Measurements from ENCODE around the gene PMM1. TPM values are rescaled to one million over a fixed set of nuclear protein-coding genes. Genes with fewer than 3 reads are reported as not detected.

PMM1 gene
- total and polyA plus RNA-seq, 2 of the 13 experiments (the other 11 are each of a cell fraction or from before 2014, with no cell fraction given) = 17.8 to 95.6 TPM

DNA sequence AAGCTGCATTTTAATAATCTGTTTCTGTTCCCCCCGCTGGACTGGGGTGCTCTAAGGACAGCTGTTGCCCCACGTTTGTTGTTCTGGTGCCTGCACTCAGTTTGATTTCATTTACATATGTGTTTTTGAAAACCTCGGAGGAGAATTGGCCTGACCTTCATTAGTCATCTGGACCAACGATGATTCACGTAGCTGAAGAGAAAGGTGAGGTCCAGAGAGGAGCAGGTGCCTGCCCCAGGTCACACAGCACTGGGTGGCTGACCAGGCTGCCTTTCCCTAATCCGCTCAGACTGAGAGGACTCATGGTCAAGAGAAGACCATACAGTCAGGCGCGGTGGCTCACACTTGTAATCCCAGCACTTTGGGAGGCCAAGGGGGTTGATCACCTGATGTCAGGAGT is 25.1 kb downstream of the PMM1 start:
- H3K27ac ChIP-seq (ENCODE audit: extremely low read length, insufficient read depth, low read length) = no peak overlapping the region
- CTCF ChIA-PET (ENCODE audit: low intra/inter-chr PET ratio, low total read pairs) = no interaction called here
- peaks cover 60% of the 10 kb centered on the region for H3K4me1 ChIP-seq (ENCODE audit: insufficient read depth, low read length)
- H3K27me3 ChIP-seq (ENCODE audit: control insufficient read depth in 1 of 2, insufficient read depth in 2 of 2, low read length in 2 of 2) = peaks cover 0 to 29% of the 10 kb centered on the region in 2 experiments; a peak in 4 of 5 replicates
- no peak overlapping the region for H3K4me2 ChIP-seq (ENCODE audit: low read depth, low read length)
- H3K4me3 ChIP-seq (replicated peaks in 1 of 3; ENCODE audit: insufficient read depth in 1 of 3, low read depth in 2 of 3, low read length in 3 of 3) = no peak overlapping the region
- no peak for ATAC-seq
- in situ Hi-C loops (cut with HindIII; ENCODE audit: extremely low pct_ligation_motif_present, low pct_unique_long_range_greater_than_20kb) (no loop called here), intact Hi-C loops (cut with micrococcal nuclease; ENCODE audit: unreplicated experiment) (no loop called here)
- BruUV-seq (replicated peaks) = no TSS peak
- no peaks in the 10 kb centered on the region for H3K9me3 ChIP-seq (ENCODE audit: low read length)
- POLR2A ChIA-PET = interaction anchor here (1.1 to 2.3 kb wide), 5 partner anchors 15 to 56 kb away, joined by 3 to 11 read pairs (median 6); partner anchors contain the start of gene PMM1
- H2AFZ ChIP-seq (ENCODE audit: low read length) = no peak overlapping the region
- DNase-seq (ENCODE audit: low spot score) = no peak
- no peak for FAIRE-seq
- no peaks in the 10 kb centered on the region for H3K36me3 ChIP-seq (replicated peaks in 1 of 2; ENCODE audit: control insufficient read depth in 1 of 2, insufficient read depth in 2 of 2, low read length in 2 of 2)
- 57% methylated on average over 7 of the region's 8 CpGs for WGBS (ENCODE audit: low lambda C conversion rate)
- no peaks in the 10 kb centered on the region for H3K79me2 ChIP-seq (ENCODE audit: insufficient read depth, low read length)
- H4K20me1 ChIP-seq (ENCODE audit: insufficient read depth, low read length) = no peaks in the 10 kb centered on the region
- no peak overlapping the region for H3K9ac ChIP-seq (ENCODE audit: insufficient read depth, low read depth, low read length)
- TF ChIP-seq ETV5 (CRISPR knock-in tag; IDR thresholded peaks at IDR 0.05; ENCODE audit: borderline replicate concordance) (no peak), SATB2 (CRISPR knock-in tag; IDR thresholded peaks at IDR 0.05) (no peak), FLYWCH1 (CRISPR knock-in tag; IDR thresholded peaks at IDR 0.05) (no peak), MZF1 (CRISPR knock-in tag; IDR thresholded peaks at IDR 0.05; ENCODE audit: borderline replicate concordance) (no peak), FOSL2 (CRISPR knock-in tag; IDR thresholded peaks at IDR 0.05) (peak; percentile 27; the same call in 1 of the 2 replicates), ZNF782 (CRISPR knock-in tag; IDR thresholded peaks at IDR 0.05; ENCODE audit: borderline replicate concordance) (no peak), ZFP1 (CRISPR knock-in tag; IDR thresholded peaks at IDR 0.05) (no peak), KDM1A (CRISPR knock-in tag; IDR thresholded peaks at IDR 0.05) (0 out of 2 replicates have a peak, but pooled peaks have one; percentile 14), ZNF530 (CRISPR knock-in tag; IDR thresholded peaks at IDR 0.05; ENCODE audit: low read depth) (no peak), ZNF510 (CRISPR knock-in tag; IDR thresholded peaks at IDR 0.05; ENCODE audit: low read depth) (no peak)
- TF ChIP-seq, protein P1, sequence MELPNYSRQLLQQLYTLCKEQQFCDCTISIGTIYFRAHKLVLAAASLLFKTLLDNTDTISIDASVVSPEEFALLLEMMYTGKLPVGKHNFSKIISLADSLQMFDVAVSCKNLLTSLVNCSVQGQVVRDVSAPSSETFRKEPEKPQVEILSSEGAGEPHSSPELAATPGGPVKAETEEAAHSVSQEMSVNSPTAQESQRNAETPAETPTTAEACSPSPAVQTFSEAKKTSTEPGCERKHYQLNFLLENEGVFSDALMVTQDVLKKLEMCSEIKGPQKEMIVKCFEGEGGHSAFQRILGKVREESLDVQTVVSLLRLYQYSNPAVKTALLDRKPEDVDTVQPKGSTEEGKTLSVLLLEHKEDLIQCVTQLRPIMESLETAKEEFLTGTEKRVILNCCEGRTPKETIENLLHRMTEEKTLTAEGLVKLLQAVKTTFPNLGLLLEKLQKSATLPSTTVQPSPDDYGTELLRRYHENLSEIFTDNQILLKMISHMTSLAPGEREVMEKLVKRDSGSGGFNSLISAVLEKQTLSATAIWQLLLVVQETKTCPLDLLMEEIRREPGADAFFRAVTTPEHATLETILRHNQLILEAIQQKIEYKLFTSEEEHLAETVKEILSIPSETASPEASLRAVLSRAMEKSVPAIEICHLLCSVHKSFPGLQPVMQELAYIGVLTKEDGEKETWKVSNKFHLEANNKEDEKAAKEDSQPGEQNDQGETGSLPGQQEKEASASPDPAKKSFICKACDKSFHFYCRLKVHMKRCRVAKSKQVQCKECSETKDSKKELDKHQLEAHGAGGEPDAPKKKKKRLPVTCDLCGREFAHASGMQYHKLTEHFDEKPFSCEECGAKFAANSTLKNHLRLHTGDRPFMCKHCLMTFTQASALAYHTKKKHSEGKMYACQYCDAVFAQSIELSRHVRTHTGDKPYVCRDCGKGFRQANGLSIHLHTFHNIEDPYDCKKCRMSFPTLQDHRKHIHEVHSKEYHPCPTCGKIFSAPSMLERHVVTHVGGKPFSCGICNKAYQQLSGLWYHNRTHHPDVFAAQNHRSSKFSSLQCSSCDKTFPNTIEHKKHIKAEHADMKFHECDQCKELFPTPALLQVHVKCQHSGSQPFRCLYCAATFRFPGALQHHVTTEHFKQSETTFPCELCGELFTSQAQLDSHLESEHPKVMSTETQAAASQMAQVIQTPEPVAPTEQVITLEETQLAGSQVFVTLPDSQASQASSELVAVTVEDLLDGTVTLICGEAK (IDR thresholded peaks at IDR 0.05) = no peak
- TF ChIP-seq, protein P1 (CRISPR knock-in tag; IDR thresholded peaks at IDR 0.05) = no peak
- TF ChIP-seq, protein P2, sequence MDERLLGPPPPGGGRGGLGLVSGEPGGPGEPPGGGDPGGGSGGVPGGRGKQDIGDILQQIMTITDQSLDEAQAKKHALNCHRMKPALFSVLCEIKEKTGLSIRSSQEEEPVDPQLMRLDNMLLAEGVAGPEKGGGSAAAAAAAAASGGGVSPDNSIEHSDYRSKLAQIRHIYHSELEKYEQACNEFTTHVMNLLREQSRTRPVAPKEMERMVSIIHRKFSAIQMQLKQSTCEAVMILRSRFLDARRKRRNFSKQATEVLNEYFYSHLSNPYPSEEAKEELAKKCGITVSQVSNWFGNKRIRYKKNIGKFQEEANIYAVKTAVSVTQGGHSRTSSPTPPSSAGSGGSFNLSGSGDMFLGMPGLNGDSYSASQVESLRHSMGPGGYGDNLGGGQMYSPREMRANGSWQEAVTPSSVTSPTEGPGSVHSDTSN (CRISPR knock-in tag; IDR thresholded peaks at IDR 0.05) = no peak
- TF ChIP-seq, protein P3, sequence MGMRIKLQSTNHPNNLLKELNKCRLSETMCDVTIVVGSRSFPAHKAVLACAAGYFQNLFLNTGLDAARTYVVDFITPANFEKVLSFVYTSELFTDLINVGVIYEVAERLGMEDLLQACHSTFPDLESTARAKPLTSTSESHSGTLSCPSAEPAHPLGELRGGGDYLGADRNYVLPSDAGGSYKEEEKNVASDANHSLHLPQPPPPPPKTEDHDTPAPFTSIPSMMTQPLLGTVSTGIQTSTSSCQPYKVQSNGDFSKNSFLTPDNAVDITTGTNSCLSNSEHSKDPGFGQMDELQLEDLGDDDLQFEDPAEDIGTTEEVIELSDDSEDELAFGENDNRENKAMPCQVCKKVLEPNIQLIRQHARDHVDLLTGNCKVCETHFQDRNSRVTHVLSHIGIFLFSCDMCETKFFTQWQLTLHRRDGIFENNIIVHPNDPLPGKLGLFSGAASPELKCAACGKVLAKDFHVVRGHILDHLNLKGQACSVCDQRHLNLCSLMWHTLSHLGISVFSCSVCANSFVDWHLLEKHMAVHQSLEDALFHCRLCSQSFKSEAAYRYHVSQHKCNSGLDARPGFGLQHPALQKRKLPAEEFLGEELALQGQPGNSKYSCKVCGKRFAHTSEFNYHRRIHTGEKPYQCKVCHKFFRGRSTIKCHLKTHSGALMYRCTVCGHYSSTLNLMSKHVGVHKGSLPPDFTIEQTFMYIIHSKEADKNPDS (CRISPR knock-in tag; IDR thresholded peaks at IDR 0.05) = no peak

All from HepG2 (cell line).